Right cardiac atrium (tissue), 5 donors: Measurements from ENCODE around the gene RBM14. TPM values are rescaled to one million over a fixed set of nuclear protein-coding genes. Genes with fewer than 3 reads are reported as not detected.

Source experiments
- ATAC-seq, 2 donors: fragments of 200-7000 bp; cut with Tn5 transposase; one replicate each; pipeline versions ENCODE4 v1.8.0 to v1.9.1; 2020; ENCODE audit warnings: moderate library complexity in 2 of 2, mild to moderate bottlenecking in 1 of 2
- DNase-seq, 3 donors: peaks; one replicate each; pipeline ENCODE4 v3.0.0-alpha.2; 2020
- H3K27ac ChIP-seq: one replicate; pipeline ENCODE4 v1.5.1; 2013; ENCODE audit warnings: mild to moderate bottlenecking, low read length, control low read depth, moderate library complexity
- H3K27me3 ChIP-seq: one replicate; pipeline ENCODE4 v1.6.1; 2013; ENCODE audit not compliant: control insufficient read depth, insufficient read depth
- H3K4me1 ChIP-seq: one replicate; pipeline ENCODE4 v1.6.1; 2013; ENCODE audit warnings: low read length; ENCODE audit not compliant: control insufficient read depth, insufficient read depth
- H3K4me3 ChIP-seq: one replicate; pipeline ENCODE4 v1.5.1; 2013; ENCODE audit warnings: low read length, control low read depth
- H3K9me3 ChIP-seq: one replicate; pipeline ENCODE4 v1.6.1; 2013; ENCODE audit warnings: low read length; ENCODE audit not compliant: control insufficient read depth
- WGBS: extraction: QIAGEN DNeasy Blood & Tissue Kit; methylation state at CpG from one replicate; pipeline ENCODE4 v1.1.7; 2013; 5-methylcytosine and 5-hydroxymethylcytosine counted together
- intact Hi-C, 4 donors: fragments of 100-400 bp; cut with DNase I; formaldehyde crosslinking; loops; one replicate each; pipeline versions ENCODE4 v1.11.0 to v1.14.0; 2022 to 2023
- polyA plus RNA-seq: library from polyadenylated mRNA; stranded (reverse); fragments of 200-250 nt; gene quantifications from one replicate; pipeline ENCODE4 v1.2.3, GENCODE V29; 2013
- total RNA-seq, 4 donors: library from RNA; stranded (reverse); fragmentation: NEBNext Ultra II Directional; extraction: Animal tissue kit (Norgen Biotek cat#: 25700); gene quantifications; one replicate each; pipeline ENCODE4 v1.2.1, GENCODE V29; 2021
- donor health status: healthy with polysubstance abuse.
- donor health status: DM: no; HTN: yes; CAD: no.
- donor health status: DM: no; HTN: no; CAD: no.
- donor health status: DM: no; HTN: yes; CAD: no; lungs with severe emphysema.
- donor health status: DM: yes; HTN: yes; CAD: no.

The RBM14 gene
- total and polyA plus RNA-seq, 5 donors, result 28.1 to 45.6 (median 31.7) TPM

GRCh38 chr11:66651016-66651415, 34.6 kb downstream of the RBM14 start:
- 88% methylated on average over 2 of the region's 2 CpGs for WGBS
- Histone ChIP-seq H3K27ac (no peak overlapping the region), H3K4me1 (peaks cover 2% of the 10 kb centered on the region), H3K4me3 (no peak overlapping the region), H3K9me3 (no peaks in the 10 kb centered on the region), H3K27me3 (no peaks in the 10 kb centered on the region)
- intact Hi-C loops, result no loop called here
- DNase-seq (no peak), ATAC-seq (no peak)

- DNase-seq, result peak in 1 of 3 donors; percentile 26
- no peaks in the 10 kb centered on the region for H3K4me1 ChIP-seq
- H3K27ac ChIP-seq, result no peak overlapping the region
- no peaks in the 10 kb centered on the region for H3K9me3 ChIP-seq
- intact Hi-C loops, result no loop called here
- no peak for ATAC-seq
- WGBS, result 91% methylated on average over 7 of the region's 7 CpGs
- H3K27me3 ChIP-seq, result no peaks in the 10 kb centered on the region
- H3K4me3 ChIP-seq, result no peak overlapping the region
Measured at GRCh38 chr11:66652651-66653050, 36.2 kb downstream of the RBM14 start.

- H3K4me3 ChIP-seq, result no peak overlapping the region
- no peak overlapping the region for H3K27ac ChIP-seq
- intact Hi-C loops, result no loop called here
- H3K4me1 ChIP-seq, result no peaks in the 10 kb centered on the region
- no peaks in the 10 kb centered on the region for H3K27me3 ChIP-seq
- no peak for ATAC-seq
- DNase-seq, result peak in 1 of 3 donors; percentile 18
- no peaks in the 10 kb centered on the region for H3K9me3 ChIP-seq
- 87% methylated on average over 6 of the region's 6 CpGs for WGBS
Measured at GRCh38 chr11:66653123-66653522, 36.7 kb downstream of the RBM14 start.

- Histone ChIP-seq H3K27me3 (no peaks in the 10 kb centered on the region), H3K4me1 (no peaks in the 10 kb centered on the region), H3K9me3 (no peaks in the 10 kb centered on the region), H3K4me3 (no peak overlapping the region), H3K27ac (no peak overlapping the region)
- WGBS, result 26% methylated on average over 2 of the region's 2 CpGs
- ATAC-seq (no peak), DNase-seq (no peak)
- intact Hi-C loops, result no loop called here
Measured at GRCh38 chr11:66659763-66660162, 43.3 kb downstream of the RBM14 start.

GRCh38 chr11:66663741-66664296, 47.4 kb downstream of the RBM14 start:
- peak in 1 of 2 donors; percentile 18 for ATAC-seq
- intact Hi-C loops, result no loop called here
- 71% methylated on average over 1 of the region's 1 CpG for WGBS

GRCh38 chr11:66665369-66665768, 48.9 kb downstream of the RBM14 start:
- H3K9me3 ChIP-seq, result no peaks in the 10 kb centered on the region
- no peaks in the 10 kb centered on the region for H3K4me1 ChIP-seq
- ATAC-seq (no peak), DNase-seq (peak in 1 of 3 donors; percentile 37)
- H3K27me3 ChIP-seq, result no peaks in the 10 kb centered on the region
- H3K27ac ChIP-seq, result no peak overlapping the region
- H3K4me3 ChIP-seq, result no peak overlapping the region
- WGBS, result 87% methylated on average over 11 of the region's 11 CpGs
- intact Hi-C loops, result no loop called here

More at GRCh38 chr11:66663741-66664296, 47.4 kb downstream of the RBM14 start:
- Histone ChIP-seq H3K4me1 (no peaks in the 10 kb centered on the region), H3K9me3 (no peaks in the 10 kb centered on the region), H3K4me3 (no peak overlapping the region), H3K27ac (no peak overlapping the region), H3K27me3 (no peaks in the 10 kb centered on the region)
- DNase-seq, result no peak

- intact Hi-C loops, result loop anchor here in 1 of 4 donors (10.0 kb wide), 1 partner anchor 46 kb away; no protein-coding TSS in a partner anchor
- ATAC-seq, result no peak
- H3K4me3 ChIP-seq, result no peak overlapping the region
- no peak overlapping the region for H3K27ac ChIP-seq
- WGBS, result 67% methylated on average over 5 of the region's 5 CpGs
- no peaks in the 10 kb centered on the region for H3K27me3 ChIP-seq
- H3K4me1 ChIP-seq, result peaks cover 2% of the 10 kb centered on the region
- no peaks in the 10 kb centered on the region for H3K9me3 ChIP-seq
- DNase-seq, result no peak
Measured at GRCh38 chr11:66670816-66671215, 54.4 kb downstream of the RBM14 start.

GRCh38 chr11:66674964-66675602, 58.7 kb downstream of the RBM14 start:
- Histone ChIP-seq H3K27ac (no peak overlapping the region), H3K4me1 (peaks cover 5% of the 10 kb centered on the region), H3K27me3 (no peaks in the 10 kb centered on the region), H3K9me3 (no peaks in the 10 kb centered on the region), H3K4me3 (no peak overlapping the region)
- ATAC-seq (no peak), DNase-seq (no peak)
- intact Hi-C loops, result loop anchor here in 3 of 4 donors (5.0 to 10.0 kb wide), 4 partner anchors 50 to 268 kb away; partner anchors contain the start of genes CCDC87 (in 2 of the 3) and CCS (in 2 of the 3)
- WGBS, result 68% methylated on average over 2 of the region's 2 CpGs

- H3K4me1 ChIP-seq, result peaks cover 5% of the 10 kb centered on the region
- no peak for ATAC-seq
- DNase-seq, result no peak
- 71% methylated on average over 16 of the region's 16 CpGs for WGBS
- H3K4me3 ChIP-seq, result peak overlapping the region; percentile 59
- H3K27me3 ChIP-seq, result no peaks in the 10 kb centered on the region
- H3K27ac ChIP-seq, result no peak overlapping the region
- no peaks in the 10 kb centered on the region for H3K9me3 ChIP-seq
- intact Hi-C loops, result loop anchor here in 3 of 4 donors (5.0 to 10.0 kb wide), 4 partner anchors 52 to 269 kb away; partner anchors contain the start of genes CCDC87 (in 2 of the 3) and CCS (in 2 of the 3)
Measured at GRCh38 chr11:66676282-66676919, 60.0 kb downstream of the RBM14 start.
